SJCRH30 (cell line): ENCODE measurements around the gene AK5. TPM values are rescaled to one million over a fixed set of nuclear protein-coding genes. Genes with fewer than 3 reads are reported as not detected.

Source experiments
- DNase-seq, 2 experiments: peaks; one replicate each; pipeline ENCODE4 v3.0.0-alpha.2; 2015 to 2020
- H3K27ac ChIP-seq: fragments of 250-450 bp; sonication (Bioruptor Pico); 2 replicates; pipeline ENCODE4 v1.5.1; 2020; ENCODE audit warnings: mild to moderate bottlenecking, moderate library complexity
- H3K27me3 ChIP-seq: fragments of 250-450 bp; sonication (Bioruptor Pico); 2 replicates; pipeline ENCODE4 v1.5.1; 2020; ENCODE audit warnings: mild to moderate bottlenecking, moderate library complexity
- H3K36me3 ChIP-seq: fragments of 250-450 bp; sonication (Bioruptor Pico); 2 replicates; pipeline ENCODE4 v1.5.1; 2020; ENCODE audit warnings: mild to moderate bottlenecking, moderate library complexity
- H3K4me1 ChIP-seq: fragments of 250-450 bp; sonication (Bioruptor Pico); 2 replicates; pipeline ENCODE4 v1.5.1; 2020; ENCODE audit warnings: mild to moderate bottlenecking, moderate library complexity
- H3K4me3 ChIP-seq: fragments of 250-450 bp; sonication (Bioruptor Pico); 2 replicates; pipeline ENCODE4 v1.5.1; 2020; ENCODE audit warnings: mild to moderate bottlenecking, moderate library complexity
- H3K9me3 ChIP-seq: fragments of 250-450 bp; sonication (Bioruptor Pico); replicated peaks from 2 replicates; pipeline ENCODE4 v1.5.1; 2020; ENCODE audit warnings: mild to moderate bottlenecking, moderate library complexity
- total RNA-seq: library from RNA; depleted of rRNA; stranded (reverse); fragments of >200 nt; shearing (Covaris generic); gene quantifications from 2 replicates; pipeline ENCODE4 v1.2.3, GENCODE V29; 2014

Gene AK5
- total RNA-seq, 1 experiment from 2014 or later: 22.3 TPM

DNA sequence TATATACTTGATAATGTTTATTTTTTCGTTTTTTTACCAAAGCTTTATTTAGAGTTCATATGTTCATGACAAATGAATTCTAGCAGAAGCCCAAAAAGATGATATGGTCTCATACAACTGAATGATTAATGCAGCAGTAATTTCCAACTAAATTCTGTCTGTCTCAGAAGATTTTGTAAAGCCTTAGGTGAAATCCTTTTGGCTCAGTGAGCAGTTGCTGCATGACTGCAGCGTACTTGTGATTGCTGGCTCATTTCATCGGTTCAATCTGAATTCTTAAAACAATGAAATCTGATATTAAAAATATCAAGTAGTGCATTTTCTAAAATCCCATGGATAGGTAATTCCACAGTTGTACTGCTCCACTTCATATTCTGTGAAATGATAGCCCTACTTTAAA is 73.2 kb downstream of the AK5 start:
- Histone ChIP-seq H3K27ac (no peak overlapping the region), H3K27me3 (no peaks in the 10 kb centered on the region), H3K4me3 (no peak overlapping the region), H3K36me3 (no peaks in the 10 kb centered on the region), H3K4me1 (peaks cover 6% of the 10 kb centered on the region), H3K9me3 (no peaks in the 10 kb centered on the region)
- no peak for DNase-seq

GRCh38 chr1:77356136-77356535 is 74.3 kb downstream of the AK5 start:
- DNase-seq: no peak
- H3K36me3 ChIP-seq: no peaks in the 10 kb centered on the region
- H3K9me3 ChIP-seq: no peaks in the 10 kb centered on the region

DNA sequence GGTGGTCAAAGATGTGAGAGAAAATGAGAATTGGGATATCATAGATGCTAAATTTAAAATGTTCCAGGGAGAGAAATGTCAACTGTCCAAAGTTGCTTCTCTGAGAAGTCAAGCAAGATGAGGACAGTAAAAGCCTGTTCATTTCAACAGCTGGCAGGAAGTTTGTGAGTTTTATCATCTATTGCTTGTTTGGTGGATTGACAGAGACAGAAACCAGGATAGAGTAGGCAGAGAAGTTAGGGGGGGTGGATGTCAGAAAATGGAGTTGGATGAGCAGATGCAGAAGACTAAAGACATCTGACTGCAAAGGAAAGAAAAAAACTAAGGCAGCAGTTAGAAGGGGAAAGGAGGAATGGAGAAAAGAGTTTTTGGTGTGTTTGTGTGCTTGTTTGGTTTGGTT is 78.4 kb downstream of the AK5 start:
- no peaks in the 10 kb centered on the region for H3K36me3 ChIP-seq
- peak overlapping the region; percentile 87 for H3K27ac ChIP-seq
- no peak overlapping the region for H3K4me3 ChIP-seq
- H3K4me1 ChIP-seq: peaks cover 14% of the 10 kb centered on the region
- no peaks in the 10 kb centered on the region for H3K9me3 ChIP-seq
- peak; percentile 61 to 86 for DNase-seq
- no peaks in the 10 kb centered on the region for H3K27me3 ChIP-seq

More at GRCh38 chr1:77356136-77356535, 74.3 kb downstream of the AK5 start:
- H3K4me1 ChIP-seq: peaks cover 14% of the 10 kb centered on the region
- no peaks in the 10 kb centered on the region for H3K27me3 ChIP-seq
- H3K4me3 ChIP-seq: no peak overlapping the region
- no peak overlapping the region for H3K27ac ChIP-seq

DNA sequence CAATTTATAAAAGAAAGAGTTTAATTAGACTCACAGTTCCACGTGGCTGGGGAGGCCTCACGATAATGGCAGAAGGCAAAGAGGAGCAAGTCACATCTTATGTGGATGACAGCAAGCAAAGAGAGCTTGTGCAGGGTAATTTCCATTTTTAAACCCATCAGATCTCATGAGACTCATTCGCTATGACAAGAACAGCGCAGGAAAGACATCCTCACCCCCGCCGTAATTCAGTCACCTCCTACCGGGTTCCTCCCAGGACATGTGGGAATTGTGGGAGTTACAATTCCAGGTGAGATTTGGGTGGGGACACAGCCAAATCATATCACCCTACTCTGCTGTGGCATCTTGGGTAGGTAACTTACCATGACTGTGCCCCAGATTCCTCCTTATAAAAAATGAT is 79.8 kb downstream of the AK5 start:
- H3K27ac ChIP-seq: no peak overlapping the region
- H3K4me3 ChIP-seq: no peak overlapping the region
- H3K4me1 ChIP-seq: peaks cover 14% of the 10 kb centered on the region
- no peaks in the 10 kb centered on the region for H3K9me3 ChIP-seq
- DNase-seq: no peak
- H3K27me3 ChIP-seq: no peaks in the 10 kb centered on the region
- no peaks in the 10 kb centered on the region for H3K36me3 ChIP-seq

GRCh38 chr1:77370161-77370560 is 88.3 kb downstream of the AK5 start:
- no peak for DNase-seq
- H3K27ac ChIP-seq: no peak overlapping the region
- no peak overlapping the region for H3K4me3 ChIP-seq
- H3K4me1 ChIP-seq: no peaks in the 10 kb centered on the region
- no peaks in the 10 kb centered on the region for H3K36me3 ChIP-seq
- H3K9me3 ChIP-seq: no peaks in the 10 kb centered on the region
- H3K27me3 ChIP-seq: no peaks in the 10 kb centered on the region

DNA sequence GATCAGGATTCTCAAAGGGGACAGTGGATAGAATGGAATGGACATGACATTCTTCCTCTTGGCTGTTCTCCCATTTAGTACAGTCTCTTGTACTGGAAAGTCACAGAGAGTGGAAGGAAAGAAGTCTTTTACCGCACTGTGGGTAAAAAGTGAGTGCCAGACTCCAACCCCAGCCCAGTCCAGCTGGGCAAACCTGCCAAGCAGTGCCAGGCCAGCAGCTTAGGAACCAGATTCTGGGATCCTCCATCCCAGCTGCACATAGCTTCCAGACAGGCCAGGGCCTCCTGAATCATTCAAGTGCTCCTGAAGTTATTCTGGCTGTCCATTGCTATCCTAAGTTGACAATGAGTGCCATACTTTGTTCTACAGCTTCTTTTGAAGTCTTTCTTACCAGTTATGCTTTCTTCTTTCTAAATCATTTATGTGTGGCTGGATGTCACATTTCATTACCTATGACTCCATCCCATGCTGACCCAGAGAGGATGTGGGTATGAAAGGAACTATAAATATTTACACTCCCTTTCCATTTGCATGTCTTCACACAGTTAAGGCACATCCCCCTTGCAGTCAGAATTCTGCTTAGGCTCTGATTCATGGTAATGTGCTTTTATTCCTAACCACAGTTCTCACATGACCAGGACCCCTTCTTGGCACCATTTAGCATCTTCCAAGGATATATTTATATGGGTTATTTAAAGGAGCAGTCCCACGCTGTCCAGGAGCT is 88.9 kb downstream of the AK5 start:
- no peak for DNase-seq
- Histone ChIP-seq H3K27me3 (no peaks in the 10 kb centered on the region), H3K4me1 (no peaks in the 10 kb centered on the region), H3K27ac (no peak overlapping the region), H3K36me3 (no peaks in the 10 kb centered on the region), H3K9me3 (no peaks in the 10 kb centered on the region), H3K4me3 (no peak overlapping the region)

DNA sequence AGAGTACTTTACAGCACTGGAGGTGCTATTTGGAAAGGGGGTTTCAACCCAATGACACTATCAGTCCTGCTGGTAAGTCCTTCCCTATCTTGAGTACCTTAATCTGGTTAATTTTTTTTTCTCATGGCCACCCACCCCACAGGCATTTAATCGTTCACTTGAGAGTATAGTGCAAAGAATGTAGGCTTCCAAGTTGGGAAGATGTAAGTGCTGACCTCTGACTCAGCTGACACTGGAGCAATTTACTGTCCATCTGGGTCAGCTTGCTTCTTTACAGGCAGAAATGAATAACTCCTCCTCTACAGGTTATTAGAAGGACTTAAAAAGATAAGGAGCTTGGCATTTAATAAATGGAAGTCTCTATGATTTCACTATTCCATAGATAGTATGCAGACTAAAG is 89.6 kb downstream of the AK5 start:
- Histone ChIP-seq H3K4me3 (no peak overlapping the region), H3K9me3 (no peaks in the 10 kb centered on the region), H3K36me3 (no peaks in the 10 kb centered on the region), H3K27ac (no peak overlapping the region), H3K4me1 (no peaks in the 10 kb centered on the region), H3K27me3 (no peaks in the 10 kb centered on the region)
- no peak for DNase-seq

DNA sequence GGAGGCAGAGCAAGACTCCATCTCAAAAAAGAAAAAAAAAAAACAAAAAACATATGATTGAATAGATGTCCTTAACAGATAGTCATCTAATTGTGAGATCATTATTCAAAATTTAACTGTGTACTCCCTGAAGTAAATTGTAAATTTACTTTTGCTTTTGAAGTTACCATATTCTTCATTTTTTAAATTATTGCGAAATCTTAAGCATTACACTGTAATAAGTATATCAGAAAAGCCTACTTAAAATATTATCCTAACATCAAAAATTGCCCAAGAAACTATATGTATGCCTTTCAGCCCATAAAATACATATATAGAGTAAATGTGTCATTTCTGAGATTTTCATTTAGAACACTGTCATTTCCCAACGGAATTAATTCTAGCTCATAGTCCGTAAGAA is 91.9 kb downstream of the AK5 start:
- Histone ChIP-seq H3K27ac (no peak overlapping the region), H3K4me1 (peaks cover 11% of the 10 kb centered on the region; the same call in 1 of the 2 replicates), H3K36me3 (no peaks in the 10 kb centered on the region), H3K9me3 (0 out of 2 replicates have a peak, but pooled peaks cover 2% of the 10 kb centered on the region), H3K4me3 (no peak overlapping the region), H3K27me3 (no peaks in the 10 kb centered on the region)
- DNase-seq: no peak

DNA sequence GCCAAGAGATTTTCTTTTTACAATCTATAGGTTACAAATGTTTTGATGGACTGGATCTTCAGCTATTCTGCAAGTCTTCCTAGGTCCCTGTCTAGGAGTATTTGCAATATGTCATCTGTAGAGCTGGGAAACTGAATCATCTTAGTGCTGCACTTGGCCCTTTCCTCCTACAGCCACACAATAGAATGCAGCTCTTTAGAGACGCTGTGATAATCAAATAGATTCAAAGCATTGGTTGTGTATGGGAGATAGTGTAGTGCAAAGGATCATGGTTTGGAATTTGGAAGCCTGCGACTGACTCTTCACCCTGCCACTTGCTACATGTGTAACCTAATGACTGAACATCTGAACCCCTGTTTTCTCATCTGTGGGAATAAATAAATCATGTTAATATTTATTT is 93.7 kb downstream of the AK5 start:
- Histone ChIP-seq H3K27me3 (no peaks in the 10 kb centered on the region), H3K36me3 (no peaks in the 10 kb centered on the region), H3K9me3 (0 out of 2 replicates have a peak, but pooled peaks cover 2% of the 10 kb centered on the region), H3K4me3 (no peak overlapping the region), H3K27ac (no peak overlapping the region), H3K4me1 (peaks cover 27% of the 10 kb centered on the region)
- DNase-seq: no peak

DNA sequence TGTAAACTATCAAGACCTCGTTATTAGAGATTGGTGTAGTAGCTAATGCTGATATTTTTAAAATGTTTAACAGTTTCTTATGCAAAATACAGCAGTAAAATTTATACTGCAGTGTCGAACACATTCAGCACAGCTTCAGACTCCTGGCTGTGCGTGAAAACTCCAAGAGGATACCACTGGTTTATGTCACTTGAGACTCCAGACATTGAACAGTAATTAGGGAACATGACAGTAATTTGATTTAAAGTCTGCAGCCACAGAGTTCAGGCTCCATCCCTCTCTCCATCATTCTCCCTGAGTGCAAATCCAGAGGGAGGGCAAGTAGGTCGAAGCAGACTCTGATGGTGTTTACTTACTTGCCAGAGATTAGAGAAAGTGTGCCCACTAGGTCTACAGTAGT is 94.2 kb downstream of the AK5 start:
- H3K27ac ChIP-seq: no peak overlapping the region
- H3K27me3 ChIP-seq: no peaks in the 10 kb centered on the region
- H3K4me1 ChIP-seq: peaks cover 27% of the 10 kb centered on the region
- H3K36me3 ChIP-seq: no peaks in the 10 kb centered on the region
- DNase-seq: no peak
- no peak overlapping the region for H3K4me3 ChIP-seq
- H3K9me3 ChIP-seq: 0 out of 2 replicates have a peak, but pooled peaks cover 2% of the 10 kb centered on the region

- Histone ChIP-seq H3K36me3 (no peaks in the 10 kb centered on the region), H3K9me3 (0 out of 2 replicates have a peak, but pooled peaks cover 2% of the 10 kb centered on the region), H3K4me3 (peak overlapping the region; percentile 0; the same call in 1 of the 2 replicates), H3K27me3 (no peaks in the 10 kb centered on the region), H3K4me1 (peaks cover 27% of the 10 kb centered on the region), H3K27ac (peak overlapping the region; percentile 55)
- DNase-seq: peak; percentile 76 to 88
Observed at GRCh38 chr1:77378723-77379535, 97.1 kb downstream of the AK5 start.

DNA sequence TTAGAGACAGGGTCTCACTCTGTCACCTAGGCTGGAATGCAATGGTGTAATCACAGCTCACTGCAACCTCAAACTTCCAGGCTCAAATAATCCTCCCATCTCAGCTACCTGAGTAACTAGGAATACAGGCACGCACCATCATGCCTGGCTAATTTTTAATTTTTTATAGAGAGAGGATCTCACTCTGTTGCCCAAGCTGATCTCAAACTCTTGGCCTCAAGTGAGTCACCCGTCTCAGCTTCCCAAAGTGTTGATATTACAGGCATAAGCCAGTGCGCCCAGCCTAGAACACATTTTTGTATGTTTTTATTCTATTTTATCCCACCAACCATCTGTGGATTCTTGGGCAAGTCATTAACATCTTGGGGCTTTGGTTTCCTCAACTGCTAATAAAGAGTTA is 100.5 kb downstream of the AK5 start:
- Histone ChIP-seq H3K27me3 (no peaks in the 10 kb centered on the region), H3K9me3 (0 out of 2 replicates have a peak, but pooled peaks cover 2% of the 10 kb centered on the region), H3K4me1 (peaks cover 27% of the 10 kb centered on the region), H3K4me3 (no peak overlapping the region), H3K36me3 (no peaks in the 10 kb centered on the region), H3K27ac (no peak overlapping the region)
- no peak for DNase-seq

GRCh38 chr1:77383236-77383635 is 101.4 kb downstream of the AK5 start:
- Histone ChIP-seq H3K36me3 (no peaks in the 10 kb centered on the region), H3K4me3 (no peak overlapping the region), H3K4me1 (peaks cover 20% of the 10 kb centered on the region), H3K9me3 (no peaks in the 10 kb centered on the region), H3K27me3 (no peaks in the 10 kb centered on the region), H3K27ac (no peak overlapping the region)
- DNase-seq: no peak

GRCh38 chr1:77385551-77385950 is 103.7 kb downstream of the AK5 start:
- H3K36me3 ChIP-seq: no peaks in the 10 kb centered on the region
- DNase-seq: no peak
- H3K27ac ChIP-seq: no peak overlapping the region

GRCh38 chr1:77386276-77386675 is 104.5 kb downstream of the AK5 start:
- Histone ChIP-seq H3K36me3 (no peaks in the 10 kb centered on the region), H3K27me3 (no peaks in the 10 kb centered on the region), H3K9me3 (no peaks in the 10 kb centered on the region), H3K4me1 (no peaks in the 10 kb centered on the region; the same call in 1 of the 2 replicates), H3K4me3 (no peak overlapping the region), H3K27ac (no peak overlapping the region)
- DNase-seq: no peak

More at GRCh38 chr1:77385551-77385950, 103.7 kb downstream of the AK5 start:
- Histone ChIP-seq H3K9me3 (no peaks in the 10 kb centered on the region), H3K4me1 (no peaks in the 10 kb centered on the region; the same call in 1 of the 2 replicates), H3K4me3 (no peak overlapping the region), H3K27me3 (no peaks in the 10 kb centered on the region)
